GM23338 (cell line): Measurements from ENCODE around the gene JAZF1.

ENCODE experiments used
- CREB1 ChIP-seq: fragments of 250-450 bp; sonication (Bioruptor Pico); IDR thresholded peaks from 2 replicates; pipeline ENCODE4 v1.5.0; 2020; ENCODE audit warnings: low read depth, mild to moderate bottlenecking, moderate library complexity
- EZH2 ChIP-seq: fragments of 200-600 bp; sonication (generic); IDR thresholded peaks from one replicate; pipeline ENCODE4 v1.8.0; 2017; ENCODE audit warnings: antibody characterized with exemption, mild to moderate bottlenecking, low read depth; ENCODE audit not compliant: unreplicated experiment
- EZH2phosphoT487 ChIP-seq: fragments of 200-600 bp; sonication (generic); IDR thresholded peaks from one replicate; pipeline ENCODE4 v1.8.1; 2018; ENCODE audit warnings: antibody characterized with exemption; ENCODE audit not compliant: unreplicated experiment
- JUNB ChIP-seq: IDR thresholded peaks from one replicate; pipeline ENCODE4 v1.6.1; 2016; ENCODE audit warnings: antibody characterized with exemption; ENCODE audit not compliant: unreplicated experiment
- NANOG ChIP-seq: IDR thresholded peaks from 2 replicates; pipeline ENCODE4 v1.6.1; 2016; ENCODE audit warnings: antibody characterized with exemption, borderline replicate concordance
- POLR2AphosphoS5 ChIP-seq: IDR thresholded peaks from 2 replicates; pipeline ENCODE4 v1.6.1; 2016; ENCODE audit warnings: antibody characterized with exemption, low read depth
- STAT1 ChIP-seq: IDR thresholded peaks from one replicate; pipeline ENCODE4 v1.6.1; 2016; ENCODE audit warnings: antibody characterized with exemption; ENCODE audit not compliant: unreplicated experiment
- TF ChIP-seq, protein P1 (sequence below), 2 experiments: fragments of 200-600 bp in 1 of 2; sonication (generic) in 1 of 2; conservative IDR thresholded peaks; 2 replicates each; pipeline versions ENCODE4 v1.5.1 to v1.6.1; 2016 to 2017; ENCODE audit warnings: antibody characterized with exemption in 2 of 2, low read depth in 2 of 2, mild to moderate bottlenecking in 2 of 2, moderate library complexity in 1 of 2
- TF ChIP-seq, protein P2 (sequence below): IDR thresholded peaks from one replicate; pipeline ENCODE4 v1.6.1; 2018; ENCODE audit warnings: antibody characterized with exemption; ENCODE audit not compliant: unreplicated experiment

DNA sequence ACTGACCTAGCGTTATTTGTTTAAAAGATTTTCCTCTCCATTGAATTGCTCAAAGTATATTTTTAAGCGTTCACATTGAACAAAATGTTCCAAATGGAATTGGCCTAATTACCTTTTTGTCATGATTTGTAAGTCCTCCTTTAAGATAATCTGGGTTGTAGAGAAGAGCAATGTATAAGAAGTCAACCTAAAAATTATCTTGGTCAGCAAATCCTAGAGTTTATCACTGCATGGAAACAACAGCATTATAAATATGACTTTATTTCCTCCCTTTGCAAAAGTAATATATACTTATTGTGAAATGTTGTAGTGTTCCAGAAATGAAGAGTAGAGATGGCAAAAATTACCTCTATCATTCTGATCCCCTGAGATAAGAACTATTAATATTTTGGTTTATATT, 381.4 kb downstream of the JAZF1 start:
- TF ChIP-seq, protein P1, sequence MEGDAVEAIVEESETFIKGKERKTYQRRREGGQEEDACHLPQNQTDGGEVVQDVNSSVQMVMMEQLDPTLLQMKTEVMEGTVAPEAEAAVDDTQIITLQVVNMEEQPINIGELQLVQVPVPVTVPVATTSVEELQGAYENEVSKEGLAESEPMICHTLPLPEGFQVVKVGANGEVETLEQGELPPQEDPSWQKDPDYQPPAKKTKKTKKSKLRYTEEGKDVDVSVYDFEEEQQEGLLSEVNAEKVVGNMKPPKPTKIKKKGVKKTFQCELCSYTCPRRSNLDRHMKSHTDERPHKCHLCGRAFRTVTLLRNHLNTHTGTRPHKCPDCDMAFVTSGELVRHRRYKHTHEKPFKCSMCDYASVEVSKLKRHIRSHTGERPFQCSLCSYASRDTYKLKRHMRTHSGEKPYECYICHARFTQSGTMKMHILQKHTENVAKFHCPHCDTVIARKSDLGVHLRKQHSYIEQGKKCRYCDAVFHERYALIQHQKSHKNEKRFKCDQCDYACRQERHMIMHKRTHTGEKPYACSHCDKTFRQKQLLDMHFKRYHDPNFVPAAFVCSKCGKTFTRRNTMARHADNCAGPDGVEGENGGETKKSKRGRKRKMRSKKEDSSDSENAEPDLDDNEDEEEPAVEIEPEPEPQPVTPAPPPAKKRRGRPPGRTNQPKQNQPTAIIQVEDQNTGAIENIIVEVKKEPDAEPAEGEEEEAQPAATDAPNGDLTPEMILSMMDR (conservative IDR thresholded peaks at IDR 0.05; ENCODE audit: low read depth in 2 of 2), result no peak
- TF ChIP-seq EZH2, result no peak
- TF ChIP-seq, protein P2, sequence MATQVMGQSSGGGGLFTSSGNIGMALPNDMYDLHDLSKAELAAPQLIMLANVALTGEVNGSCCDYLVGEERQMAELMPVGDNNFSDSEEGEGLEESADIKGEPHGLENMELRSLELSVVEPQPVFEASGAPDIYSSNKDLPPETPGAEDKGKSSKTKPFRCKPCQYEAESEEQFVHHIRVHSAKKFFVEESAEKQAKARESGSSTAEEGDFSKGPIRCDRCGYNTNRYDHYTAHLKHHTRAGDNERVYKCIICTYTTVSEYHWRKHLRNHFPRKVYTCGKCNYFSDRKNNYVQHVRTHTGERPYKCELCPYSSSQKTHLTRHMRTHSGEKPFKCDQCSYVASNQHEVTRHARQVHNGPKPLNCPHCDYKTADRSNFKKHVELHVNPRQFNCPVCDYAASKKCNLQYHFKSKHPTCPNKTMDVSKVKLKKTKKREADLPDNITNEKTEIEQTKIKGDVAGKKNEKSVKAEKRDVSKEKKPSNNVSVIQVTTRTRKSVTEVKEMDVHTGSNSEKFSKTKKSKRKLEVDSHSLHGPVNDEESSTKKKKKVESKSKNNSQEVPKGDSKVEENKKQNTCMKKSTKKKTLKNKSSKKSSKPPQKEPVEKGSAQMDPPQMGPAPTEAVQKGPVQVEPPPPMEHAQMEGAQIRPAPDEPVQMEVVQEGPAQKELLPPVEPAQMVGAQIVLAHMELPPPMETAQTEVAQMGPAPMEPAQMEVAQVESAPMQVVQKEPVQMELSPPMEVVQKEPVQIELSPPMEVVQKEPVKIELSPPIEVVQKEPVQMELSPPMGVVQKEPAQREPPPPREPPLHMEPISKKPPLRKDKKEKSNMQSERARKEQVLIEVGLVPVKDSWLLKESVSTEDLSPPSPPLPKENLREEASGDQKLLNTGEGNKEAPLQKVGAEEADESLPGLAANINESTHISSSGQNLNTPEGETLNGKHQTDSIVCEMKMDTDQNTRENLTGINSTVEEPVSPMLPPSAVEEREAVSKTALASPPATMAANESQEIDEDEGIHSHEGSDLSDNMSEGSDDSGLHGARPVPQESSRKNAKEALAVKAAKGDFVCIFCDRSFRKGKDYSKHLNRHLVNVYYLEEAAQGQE, result no peak
- no peak for TF ChIP-seq EZH2phosphoT487
- TF ChIP-seq CREB1 (CRISPR knock-in tag), result no peak
- no peak for TF ChIP-seq STAT1
- TF ChIP-seq NANOG, result no peak
- no peak for TF ChIP-seq JUNB
- no peak for TF ChIP-seq POLR2AphosphoS5
